ENCODE measurements around the gene SNX9.
A peak's percentile ranks its signal among the peaks of the same experiment; 100 is the strongest.

The SNX9 gene

GRCh38 chr6:157905590-157906342 is 82.7 kb downstream of the SNX9 start:
- ChIA-PET POLR2A (no interaction called here), CTCF (no interaction called here)
- TF ChIP-seq ZSCAN4 (tag by site-specific recombination; IDR thresholded peaks at IDR 0.05) (no peak), ZIC2 (tag by site-specific recombination; IDR thresholded peaks at IDR 0.05) (peak; percentile 12; the same call in 1 of the 2 replicates)
- Histone ChIP-seq H3K36me3 (ENCODE audit: control insufficient read depth in 2 of 2, insufficient read depth in 1 of 2, low read length in 2 of 2) (peaks cover 16 to 65% of the 10 kb centered on the region in 2 experiments), H3K9me3 (ENCODE audit: control insufficient read depth, insufficient read depth, low read depth, low read length) (no peaks in the 10 kb centered on the region), H3K4me1 (ENCODE audit: control insufficient read depth, insufficient read depth, low read length) (no peaks in the 10 kb centered on the region), H3K27ac (ENCODE audit: extremely low read depth, low read depth, low read length) (no peak overlapping the region), H3K4me3 (ENCODE audit: low read depth, low read length) (no peak overlapping the region)

- Histone ChIP-seq H3K9me3 (ENCODE audit: control insufficient read depth, insufficient read depth, low read depth, low read length) (no peaks in the 10 kb centered on the region), H3K4me1 (ENCODE audit: control insufficient read depth, insufficient read depth, low read length) (no peaks in the 10 kb centered on the region), H3K4me3 (ENCODE audit: low read depth, low read length) (no peak overlapping the region), H3K36me3 (ENCODE audit: control insufficient read depth in 2 of 2, insufficient read depth in 1 of 2, low read length in 2 of 2) (peaks cover 16 to 67% of the 10 kb centered on the region in 2 experiments), H3K27ac (ENCODE audit: extremely low read depth, low read depth, low read length) (no peak overlapping the region)
- ChIA-PET CTCF (interaction anchor here (0.5 to 1.4 kb wide), 2 partner anchors 10 to 11 kb away, joined by 3 to 4 read pairs; no protein-coding TSS in a partner anchor), POLR2A (no interaction called here)
- TF ChIP-seq ZNF623 (tag by site-specific recombination; IDR thresholded peaks at IDR 0.05) (no peak), ZNF558 (tag by site-specific recombination; IDR thresholded peaks at IDR 0.05) (no peak), FEZF1 (tag by site-specific recombination; IDR thresholded peaks at IDR 0.05) (no peak), ZNF335 (tag by site-specific recombination; conservative IDR thresholded peaks at IDR 0.05) (no peak), ZNF211 (tag by site-specific recombination; IDR thresholded peaks at IDR 0.05; ENCODE audit: low read depth) (no peak), ZNF426 (tag by site-specific recombination; IDR thresholded peaks at IDR 0.05) (no peak), ZNF830 (tag by site-specific recombination; IDR thresholded peaks at IDR 0.05; ENCODE audit: low read depth) (no peak), KLF17 (tag by site-specific recombination; IDR thresholded peaks at IDR 0.05) (no peak), ZNF112 (tag by site-specific recombination; IDR thresholded peaks at IDR 0.05) (no peak), ZBTB48 (tag by site-specific recombination; IDR thresholded peaks at IDR 0.05) (no peak), ZNF514 (tag by site-specific recombination; IDR thresholded peaks at IDR 0.05) (no peak), EGR2 (tag by site-specific recombination; IDR thresholded peaks at IDR 0.05; ENCODE audit: low read depth) (no peak), ZEB2 (tag by site-specific recombination; IDR thresholded peaks at IDR 0.05) (no peak), ZNF792 (tag by site-specific recombination; IDR thresholded peaks at IDR 0.05) (no peak), SETDB1 (IDR thresholded peaks at IDR 0.05; ENCODE audit: insufficient read length, low read length) (no peak), ZNF354C (tag by site-specific recombination; IDR thresholded peaks at IDR 0.05; ENCODE audit: borderline replicate concordance, low read depth) (no peak), ZFP37 (tag by site-specific recombination; IDR thresholded peaks at IDR 0.05) (no peak), ZNF350 (tag by site-specific recombination; IDR thresholded peaks at IDR 0.05) (no peak), HOXA7 (CRISPR knock-in tag; IDR thresholded peaks at IDR 0.05; ENCODE audit: borderline replicate concordance) (no peak), INSM2 (tag by site-specific recombination; IDR thresholded peaks at IDR 0.05) (no peak)
These were observed 83.6 kb downstream of the SNX9 start for GRCh38 chr6:157906537-157907061.

All from HEK293 (cell line).